ENCODE data around the gene TCP1.

Gene TCP1

DNA sequence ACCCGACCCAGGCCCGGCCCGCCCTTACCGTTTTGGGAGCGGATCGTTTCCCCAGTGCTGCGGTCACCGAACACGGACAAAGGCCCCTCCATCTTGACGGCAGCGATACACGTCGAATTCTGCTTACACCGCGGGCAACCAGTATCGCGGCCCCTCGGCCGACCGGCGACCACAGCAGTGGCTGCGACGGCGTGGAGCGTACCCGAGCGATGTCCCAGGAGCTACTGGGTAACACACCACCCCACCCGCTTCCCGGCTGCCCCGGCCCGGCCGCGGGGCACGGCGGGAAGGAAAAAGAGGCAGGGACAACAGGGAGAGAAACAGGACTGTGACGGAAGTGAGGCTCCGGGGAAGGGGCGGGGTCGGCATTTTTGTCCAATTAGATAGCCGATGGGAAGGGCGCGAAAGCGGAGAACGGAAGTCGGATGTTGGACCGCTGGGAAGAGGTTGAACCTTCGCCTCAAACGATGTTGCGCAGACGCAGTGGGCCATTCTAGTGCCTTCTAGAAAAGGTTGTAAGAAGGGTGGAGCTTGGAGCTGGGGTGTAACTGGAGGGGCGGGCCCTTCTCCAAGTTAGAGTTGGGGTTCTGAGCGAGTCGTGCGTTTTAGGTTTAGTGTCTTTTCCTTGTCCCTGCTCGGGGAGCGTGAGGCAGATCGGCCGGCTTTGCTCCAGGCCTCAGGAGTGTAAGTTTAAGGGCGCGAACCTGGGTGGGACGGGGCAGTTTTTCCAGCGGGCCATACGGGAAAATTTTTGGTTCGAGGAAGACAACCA, at the start of gene TCP1:
TSS of gene TCP1 (minus strand) at position 226 of the 772 bp plus-strand sequence. CDS start at position 92, 134 bp downstream.
- peaks cover 22 to 35% of the 10 kb centered on the region in 2 donors for H3K36me3 ChIP-seq (ENCODE audit: control insufficient read depth in 2 of 2, insufficient read depth in 2 of 2, low read length in 2 of 2)
- peaks cover 20 to 21% of the 10 kb centered on the region in 2 donors for H3K4me1 ChIP-seq (ENCODE audit: control insufficient read depth in 2 of 2, insufficient read depth in 2 of 2, low read length in 2 of 2)

DNA sequence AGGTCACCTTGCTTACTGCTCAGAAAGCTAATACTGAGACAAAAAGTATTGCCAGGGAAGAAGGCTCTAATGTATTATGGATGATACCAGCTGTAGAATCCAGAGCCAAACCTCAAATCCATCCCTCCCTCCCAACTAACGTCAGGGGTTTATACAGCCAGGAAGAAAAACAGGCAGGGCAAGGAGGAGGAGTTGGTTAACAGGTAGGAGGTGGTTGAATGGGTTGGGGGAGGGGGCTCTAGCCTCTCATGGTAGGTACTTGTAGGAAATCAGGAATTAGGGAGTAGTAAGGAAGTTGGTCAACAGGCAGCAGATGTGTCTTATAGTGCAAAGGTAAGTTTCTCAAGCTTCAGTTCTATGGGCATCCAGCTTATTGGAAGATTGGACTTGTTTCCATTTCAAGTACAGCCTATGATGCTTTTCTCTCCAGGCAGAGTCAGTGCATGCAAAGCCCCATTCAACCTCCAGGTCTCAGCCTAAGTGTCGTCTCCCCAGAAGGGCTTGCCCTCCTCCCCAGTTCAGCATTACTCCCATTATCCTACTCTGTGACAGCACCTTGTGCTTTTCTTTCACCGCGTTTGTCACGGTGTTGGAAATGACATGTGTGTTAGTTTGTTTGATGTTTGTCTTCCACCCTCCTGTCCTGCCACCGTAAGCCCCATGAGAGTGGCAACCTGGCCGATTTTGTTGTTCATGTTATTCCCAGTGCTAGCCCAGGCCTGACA, 48.8 kb upstream of the TCP1 start:
- no peak overlapping the region for H3K9ac ChIP-seq (ENCODE audit: low read depth in 1 of 2, low read length in 2 of 2)
- H3K36me3 ChIP-seq (ENCODE audit: control insufficient read depth in 2 of 2, insufficient read depth in 2 of 2, low read length in 2 of 2), result no peaks in the 10 kb centered on the region
- no peak overlapping the region for H3K27ac ChIP-seq (ENCODE audit: low read depth in 2 of 2, low read length in 2 of 2)
- no peaks in the 10 kb centered on the region for H3K4me1 ChIP-seq (ENCODE audit: control insufficient read depth in 2 of 2, insufficient read depth in 2 of 2, low read length in 2 of 2)
- H3K27me3 ChIP-seq (ENCODE audit: control insufficient read depth in 2 of 2, insufficient read depth in 2 of 2, low read length in 2 of 2), result no peaks in the 10 kb centered on the region
- H3K9me3 ChIP-seq (ENCODE audit: control insufficient read depth in 2 of 2, low read length in 2 of 2), result no peaks in the 10 kb centered on the region
- H3K4me3 ChIP-seq (ENCODE audit: low read length in 2 of 2), result no peak overlapping the region

More for the DNA sequence above, at the start of gene TCP1:
- Histone ChIP-seq H3K4me3 (ENCODE audit: low read length in 2 of 2) (peak within 1 kb of the TSS; percentile 90 to 95), H3K27me3 (ENCODE audit: control insufficient read depth in 2 of 2, insufficient read depth in 2 of 2, low read length in 2 of 2) (no peaks in the 10 kb centered on the region), H3K9me3 (ENCODE audit: control insufficient read depth in 2 of 2, low read length in 2 of 2) (no peaks in the 10 kb centered on the region), H3K27ac (ENCODE audit: low read depth in 2 of 2, low read length in 2 of 2) (peak within 1 kb of the TSS; percentile 99), H3K9ac (ENCODE audit: low read depth in 1 of 2, low read length in 2 of 2) (peak within 1 kb of the TSS; percentile 95 to 99)

GRCh38 chr6:159837511-159837910, 48.1 kb upstream of the TCP1 start:
- no peak overlapping the region for H3K9ac ChIP-seq (ENCODE audit: low read depth in 1 of 2, low read length in 2 of 2)
- H3K27ac ChIP-seq (ENCODE audit: low read depth in 2 of 2, low read length in 2 of 2), result no peak overlapping the region
- H3K4me3 ChIP-seq (ENCODE audit: low read length in 2 of 2), result no peak overlapping the region
- H3K27me3 ChIP-seq (ENCODE audit: control insufficient read depth in 2 of 2, insufficient read depth in 2 of 2, low read length in 2 of 2), result no peaks in the 10 kb centered on the region
- H3K9me3 ChIP-seq (ENCODE audit: control insufficient read depth in 2 of 2, low read length in 2 of 2), result no peaks in the 10 kb centered on the region
- H3K4me1 ChIP-seq (ENCODE audit: control insufficient read depth in 2 of 2, insufficient read depth in 2 of 2, low read length in 2 of 2), result no peaks in the 10 kb centered on the region
- H3K36me3 ChIP-seq (ENCODE audit: control insufficient read depth in 2 of 2, insufficient read depth in 2 of 2, low read length in 2 of 2), result no peaks in the 10 kb centered on the region

DNA sequence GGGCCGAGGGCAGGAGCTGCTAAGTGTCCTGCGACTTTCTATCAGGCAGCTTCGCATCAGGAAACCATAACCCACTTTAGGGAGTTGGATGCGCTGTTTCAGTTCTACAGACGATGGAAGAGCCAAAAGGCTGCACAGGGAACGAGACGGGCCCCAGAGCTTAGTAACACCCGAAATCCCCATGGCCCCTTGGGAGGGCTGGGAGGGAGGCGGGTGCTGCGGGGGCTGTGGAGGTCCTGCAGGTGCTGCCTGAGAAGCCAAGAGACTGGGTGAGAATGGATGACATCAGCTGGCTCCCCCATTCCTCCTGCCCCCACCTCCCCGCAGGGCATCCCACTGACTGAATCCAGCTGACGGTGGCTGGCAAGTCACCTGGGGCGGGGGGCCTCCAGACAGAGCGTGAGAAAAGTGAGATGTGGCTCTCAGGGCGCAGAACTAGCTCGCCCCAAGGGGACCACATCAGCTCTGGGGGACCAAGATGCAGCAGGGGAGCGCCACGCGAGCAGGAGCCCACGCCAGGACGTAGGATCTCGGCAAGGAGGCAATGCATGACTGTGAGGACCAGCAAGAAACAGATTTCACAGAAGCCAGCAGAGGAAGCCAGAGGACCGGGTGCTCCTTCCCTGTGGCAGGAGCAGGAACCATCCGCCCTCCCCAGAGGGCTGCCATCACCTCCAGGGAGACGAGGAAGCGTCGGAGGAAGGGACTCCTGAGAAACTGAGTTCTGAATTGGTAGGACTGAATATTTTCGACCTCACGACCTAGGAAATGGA, 47.5 kb upstream of the TCP1 start:
- H3K4me3 ChIP-seq (ENCODE audit: low read length in 2 of 2), result no peak overlapping the region
- no peak overlapping the region for H3K9ac ChIP-seq (ENCODE audit: low read depth in 1 of 2, low read length in 2 of 2)
- no peak overlapping the region for H3K27ac ChIP-seq (ENCODE audit: low read depth in 2 of 2, low read length in 2 of 2)
- H3K27me3 ChIP-seq (ENCODE audit: control insufficient read depth in 2 of 2, insufficient read depth in 2 of 2, low read length in 2 of 2), result no peaks in the 10 kb centered on the region
- no peaks in the 10 kb centered on the region for H3K36me3 ChIP-seq (ENCODE audit: control insufficient read depth in 2 of 2, insufficient read depth in 2 of 2, low read length in 2 of 2)
- no peaks in the 10 kb centered on the region for H3K9me3 ChIP-seq (ENCODE audit: control insufficient read depth in 2 of 2, low read length in 2 of 2)
- no peaks in the 10 kb centered on the region for H3K4me1 ChIP-seq (ENCODE audit: control insufficient read depth in 2 of 2, insufficient read depth in 2 of 2, low read length in 2 of 2)

DNA sequence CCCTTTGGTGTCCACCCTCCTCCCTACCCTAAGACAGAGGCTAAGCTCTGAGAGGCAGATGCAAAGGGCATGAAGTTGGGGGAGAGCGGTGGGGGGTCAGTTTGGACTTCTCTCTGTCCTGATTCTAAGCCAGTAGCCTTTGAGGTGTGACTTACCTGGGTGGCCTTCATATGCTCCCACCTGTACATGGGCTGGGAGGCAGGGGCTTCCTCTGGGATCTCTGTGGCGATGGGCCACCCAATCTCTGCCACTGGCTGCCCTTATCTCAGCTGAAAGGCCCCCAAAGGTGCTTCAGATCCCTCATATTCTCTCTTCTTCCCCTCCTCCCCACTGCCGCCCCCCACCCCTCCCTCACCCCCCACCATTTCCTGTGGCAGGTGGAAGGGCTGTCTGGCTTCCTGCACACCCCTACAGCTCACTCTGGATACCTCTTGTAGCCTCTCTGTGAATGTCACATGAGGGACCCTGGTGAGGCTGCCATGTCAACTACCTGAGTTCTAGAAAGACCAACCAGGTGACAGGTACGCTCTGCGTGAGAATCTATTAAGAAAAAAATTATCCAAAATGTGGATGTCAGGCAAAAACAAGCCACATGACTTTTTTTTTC, 44.7 kb upstream of the TCP1 start:
- H3K4me1 ChIP-seq (ENCODE audit: control insufficient read depth in 2 of 2, insufficient read depth in 2 of 2, low read length in 2 of 2), result no peaks in the 10 kb centered on the region
- no peaks in the 10 kb centered on the region for H3K36me3 ChIP-seq (ENCODE audit: control insufficient read depth in 2 of 2, insufficient read depth in 2 of 2, low read length in 2 of 2)
- no peak overlapping the region for H3K9ac ChIP-seq (ENCODE audit: low read depth in 1 of 2, low read length in 2 of 2)
- no peaks in the 10 kb centered on the region for H3K9me3 ChIP-seq (ENCODE audit: control insufficient read depth in 2 of 2, low read length in 2 of 2)
- H3K27me3 ChIP-seq (ENCODE audit: control insufficient read depth in 2 of 2, insufficient read depth in 2 of 2, low read length in 2 of 2), result no peaks in the 10 kb centered on the region
- H3K4me3 ChIP-seq (ENCODE audit: low read length in 2 of 2), result no peak overlapping the region
- no peak overlapping the region for H3K27ac ChIP-seq (ENCODE audit: low read depth in 2 of 2, low read length in 2 of 2)

GRCh38 chr6:159833556-159833955, 44.2 kb upstream of the TCP1 start:
- H3K9ac ChIP-seq (ENCODE audit: low read depth in 1 of 2, low read length in 2 of 2), result no peak overlapping the region
- H3K27ac ChIP-seq (ENCODE audit: low read depth in 2 of 2, low read length in 2 of 2), result no peak overlapping the region
- no peaks in the 10 kb centered on the region for H3K36me3 ChIP-seq (ENCODE audit: control insufficient read depth in 2 of 2, insufficient read depth in 2 of 2, low read length in 2 of 2)
- no peak overlapping the region for H3K4me3 ChIP-seq (ENCODE audit: low read length in 2 of 2)
- no peaks in the 10 kb centered on the region for H3K9me3 ChIP-seq (ENCODE audit: control insufficient read depth in 2 of 2, low read length in 2 of 2)
- no peaks in the 10 kb centered on the region for H3K27me3 ChIP-seq (ENCODE audit: control insufficient read depth in 2 of 2, insufficient read depth in 2 of 2, low read length in 2 of 2)
- no peaks in the 10 kb centered on the region for H3K4me1 ChIP-seq (ENCODE audit: control insufficient read depth in 2 of 2, insufficient read depth in 2 of 2, low read length in 2 of 2)

DNA sequence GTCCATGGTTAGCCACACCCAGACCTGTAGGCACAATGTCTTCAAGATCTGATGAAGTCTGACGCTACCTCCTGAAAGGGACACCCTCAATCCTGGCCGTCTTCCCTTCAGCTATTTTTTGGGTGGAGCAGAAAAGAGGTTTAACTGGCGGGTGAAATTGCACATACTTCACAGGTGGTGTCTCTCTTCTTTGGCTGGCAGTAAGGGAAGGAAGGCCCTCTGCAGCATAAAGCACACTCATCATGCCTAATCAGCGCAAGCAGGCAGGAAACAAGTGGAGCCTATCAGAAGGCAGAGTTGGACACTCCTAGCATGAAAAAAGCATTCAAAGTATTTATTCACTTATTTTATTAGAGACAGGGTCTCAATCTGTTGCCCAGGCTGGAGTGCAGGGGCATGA, 43.5 kb upstream of the TCP1 start:
- Histone ChIP-seq H3K9me3 (ENCODE audit: control insufficient read depth in 2 of 2, low read length in 2 of 2) (no peaks in the 10 kb centered on the region), H3K4me1 (ENCODE audit: control insufficient read depth in 2 of 2, insufficient read depth in 2 of 2, low read length in 2 of 2) (no peaks in the 10 kb centered on the region), H3K27ac (ENCODE audit: low read depth in 2 of 2, low read length in 2 of 2) (no peak overlapping the region), H3K27me3 (ENCODE audit: control insufficient read depth in 2 of 2, insufficient read depth in 2 of 2, low read length in 2 of 2) (no peaks in the 10 kb centered on the region), H3K4me3 (ENCODE audit: low read length in 2 of 2) (no peak overlapping the region), H3K36me3 (ENCODE audit: control insufficient read depth in 2 of 2, insufficient read depth in 2 of 2, low read length in 2 of 2) (no peaks in the 10 kb centered on the region), H3K9ac (ENCODE audit: low read depth in 1 of 2, low read length in 2 of 2) (no peak overlapping the region)

DNA sequence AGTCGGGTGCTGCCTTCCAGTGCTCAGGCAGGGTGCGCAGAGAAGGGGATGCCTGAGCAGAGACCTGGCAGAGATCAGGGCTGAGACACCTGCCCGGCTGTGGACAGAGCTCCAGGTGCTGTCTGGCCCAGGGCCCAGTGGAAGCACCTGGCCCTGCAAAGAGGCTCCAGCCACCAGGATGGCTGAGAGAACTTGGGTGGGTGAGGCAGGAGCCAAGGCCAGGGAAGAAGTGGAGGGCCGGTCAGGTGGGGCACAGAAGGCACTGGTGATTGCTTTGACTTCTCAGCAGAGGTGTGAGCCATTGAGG, 41.9 kb upstream of the TCP1 start:
- H3K4me1 ChIP-seq (ENCODE audit: control insufficient read depth in 2 of 2, insufficient read depth in 2 of 2, low read length in 2 of 2), result no peaks in the 10 kb centered on the region

GRCh38 chr6:159830501-159831372, 41.3 kb upstream of the TCP1 start:
- no peaks in the 10 kb centered on the region for H3K36me3 ChIP-seq (ENCODE audit: control insufficient read depth in 2 of 2, insufficient read depth in 2 of 2, low read length in 2 of 2)
- H3K4me3 ChIP-seq (ENCODE audit: low read length in 2 of 2), result no peak overlapping the region
- H3K27ac ChIP-seq (ENCODE audit: low read depth in 2 of 2, low read length in 2 of 2), result no peak overlapping the region

More for the DNA sequence above, 41.9 kb upstream of the TCP1 start:
- H3K9me3 ChIP-seq (ENCODE audit: control insufficient read depth in 2 of 2, low read length in 2 of 2), result no peaks in the 10 kb centered on the region
- H3K27ac ChIP-seq (ENCODE audit: low read depth in 2 of 2, low read length in 2 of 2), result no peak overlapping the region
- no peak overlapping the region for H3K4me3 ChIP-seq (ENCODE audit: low read length in 2 of 2)
- no peaks in the 10 kb centered on the region for H3K27me3 ChIP-seq (ENCODE audit: control insufficient read depth in 2 of 2, insufficient read depth in 2 of 2, low read length in 2 of 2)
- no peaks in the 10 kb centered on the region for H3K36me3 ChIP-seq (ENCODE audit: control insufficient read depth in 2 of 2, insufficient read depth in 2 of 2, low read length in 2 of 2)
- H3K9ac ChIP-seq (ENCODE audit: low read depth in 1 of 2, low read length in 2 of 2), result no peak overlapping the region

More at GRCh38 chr6:159830501-159831372, 41.3 kb upstream of the TCP1 start:
- Histone ChIP-seq H3K27me3 (ENCODE audit: control insufficient read depth in 2 of 2, insufficient read depth in 2 of 2, low read length in 2 of 2) (no peaks in the 10 kb centered on the region), H3K9ac (ENCODE audit: low read depth in 1 of 2, low read length in 2 of 2) (no peak overlapping the region), H3K4me1 (ENCODE audit: control insufficient read depth in 2 of 2, insufficient read depth in 2 of 2, low read length in 2 of 2) (no peaks in the 10 kb centered on the region), H3K9me3 (ENCODE audit: control insufficient read depth in 2 of 2, low read length in 2 of 2) (no peaks in the 10 kb centered on the region)

Measured in mucosa of rectum (tissue), 2 donors.